GM12878 (cell line): Measurements from ENCODE around the gene BIRC7. TPM values are rescaled to one million over a fixed set of nuclear protein-coding genes. Genes with fewer than 3 reads are reported as not detected.

ENCODE experiments used
- CEBPB ChIP-seq, 2 experiments: fragments of 150-350 bp in 1 of 2; IDR thresholded peaks; 2 replicates each; pipeline ENCODE4 v1.6.1; 2012 to 2014; ENCODE audit warnings: low read depth in 2 of 2, low read length in 2 of 2, borderline replicate concordance in 1 of 2, inconsistent platforms in 1 of 2
- EED ChIP-seq: sonication (generic); IDR thresholded peaks from 2 replicates; pipeline ENCODE4 v1.6.1; 2016; ENCODE audit warnings: antibody characterized with exemption, low read depth
- FOXM1 ChIP-seq: IDR thresholded peaks from 2 replicates; pipeline ENCODE4 v1.6.1; 2012; ENCODE audit warnings: low read depth, mild to moderate bottlenecking, inconsistent platforms, low read length, moderate library complexity
- MTA3 ChIP-seq: IDR thresholded peaks from 2 replicates; pipeline ENCODE4 v1.6.1; 2012; ENCODE audit warnings: low read length, inconsistent platforms, borderline replicate concordance
- RELB ChIP-seq: fragments of 450-650 bp; IDR thresholded peaks from 2 replicates; pipeline ENCODE4 v1.6.1; 2017; ENCODE audit warnings: low read depth, mild to moderate bottlenecking, moderate library complexity
- TCF12 ChIP-seq: IDR thresholded peaks from 2 replicates; pipeline ENCODE4 v1.6.1; 2011; ENCODE audit warnings: low read depth, mild to moderate bottlenecking, low read length
- WRNIP1 ChIP-seq: IDR thresholded peaks from 2 replicates; pipeline ENCODE4 v1.6.1; 2011; ENCODE audit warnings: low read depth, low read length, improper control_type of control experiment, borderline replicate concordance
- ZNF24 ChIP-seq: fragments of 450-650 bp; IDR thresholded peaks from 2 replicates; pipeline ENCODE4 v1.6.1; 2017; ENCODE audit warnings: antibody characterized with exemption, mild to moderate bottlenecking
- ZNF592 ChIP-seq: fragments of 450-650 bp; IDR thresholded peaks from 2 replicates; pipeline ENCODE4 v1.6.1; 2017; ENCODE audit warnings: mild to moderate bottlenecking, moderate library complexity
- polyA plus RNA-seq, 11 experiments: library from polyadenylated mRNA; depleted of rRNA in 4 of 11; unstranded in 6 of 11; stranded (reverse) in 5 of 11; fragments of >200 nt; fragmentation: Nextera tagmentation in 4 of 11; fragmentation: Illumina TruSeq in 1 of 11; extraction: Ambion mirVana in 4 of 11; extraction: Trizol in 1 of 11; gene quantifications; 1 replicate in 1 of 11; 2 replicates in 10 of 11; pipeline versions ENCODE4 v1.2.1 to v1.2.3, GENCODE V29; 2011 to 2016; ENCODE audit warnings: inconsistent platforms in 2 of 11, missing spikeins in 2 of 11, low read depth in 1 of 11
- total RNA-seq, 4 experiments: library from RNA; depleted of rRNA in 3 of 4; stranded (reverse); fragments of >200 nt in 3 of 4; fragmentation: Illumina TruSeq in 1 of 4; extraction: Trizol in 1 of 4; gene quantifications; 2 replicates each; pipeline versions ENCODE4 v1.2.1 to v1.2.3, GENCODE V29; 2013 to 2021

BIRC7 gene
- total and polyA plus RNA-seq, 10 of the 15 experiments (the other 5 are each of a cell fraction or from before 2014, with no cell fraction given), result 0.31 TPM; not detected in 9

GRCh38 chr20:63252284-63252711, 16.6 kb downstream of the BIRC7 start (continued):
- TF ChIP-seq ZNF592 (no peak), FOXM1 (no peak), TCF12 (no peak), WRNIP1 (no peak), ZNF24 (no peak), RELB (no peak), EED (no peak), MTA3 (no peak), CEBPB (IDR thresholded peaks at IDR 0.05; ENCODE audit: borderline replicate concordance in 1 of 2, low read depth in 2 of 2, low read length in 2 of 2) (no peak)
